ENCODE results near the gene EFHB.

Gene EFHB

GRCh38 chr3:19947549-19948225, 13.7 kb upstream of the EFHB start:
- Histone ChIP-seq H3K23ac (ENCODE audit: low read length in 2 of 2) (peak overlapping the region in 1 of 2 experiments; percentile 75), H3K4me3 (ENCODE audit: insufficient read depth in 1 of 2, low read depth in 1 of 2, low read length in 2 of 2) (peak overlapping the region; percentile 91 to 100), H3K14ac (ENCODE audit: low read length in 2 of 2) (peak overlapping the region; percentile 9 to 96), H3K4me2 (ENCODE audit: low read length, poor library complexity, severe bottlenecking) (peak overlapping the region; percentile 45), H2BK15ac (ENCODE audit: low read depth, poor library complexity, severe bottlenecking) (peak overlapping the region; percentile 70), H2BK5ac (ENCODE audit: low read depth, low read length, poor library complexity, severe bottlenecking) (peak overlapping the region; percentile 90), H3K36me3 (ENCODE audit: control insufficient read depth in 1 of 2, insufficient read depth in 2 of 2, low read depth in 1 of 2, low read length in 2 of 2) (peaks cover 3 to 22% of the 10 kb centered on the region in 2 experiments), H3K9ac (ENCODE audit: low read length) (peak overlapping the region; percentile 97), H4K91ac (ENCODE audit: low read length) (peak overlapping the region; percentile 97), H3K9me3 (ENCODE audit: control insufficient read depth, low read length) (no peaks in the 10 kb centered on the region), H2BK12ac (ENCODE audit: low read length in 2 of 2) (peak overlapping the region in 1 of 2 experiments; percentile 79), H4K8ac (ENCODE audit: low read length) (peak overlapping the region; percentile 92), H3K27me3 (ENCODE audit: control insufficient read depth in 1 of 2, insufficient read depth in 1 of 2, low read length in 2 of 2) (no peaks in the 10 kb centered on the region), H3K27ac (ENCODE audit: low read length, poor library complexity, severe bottlenecking) (peak overlapping the region; percentile 97), H2AK5ac (ENCODE audit: low read length, severe bottlenecking) (peak overlapping the region; percentile 42), H3K18ac (ENCODE audit: low read depth in 1 of 2, low read length in 2 of 2) (peak overlapping the region; percentile 96 to 98), H2AFZ (ENCODE audit: low read depth, low read length) (peak overlapping the region; percentile 75), H3K79me1 (replicated peaks; ENCODE audit: low read length, poor library complexity, severe bottlenecking) (peaks cover 6% of the 10 kb centered on the region), H2BK120ac (ENCODE audit: low read depth, low read length) (peak overlapping the region; percentile 87), H3K4me1 (ENCODE audit: control insufficient read depth, insufficient read depth, low read depth, low read length) (peaks cover 3% of the 10 kb centered on the region), H3K4ac (ENCODE audit: low read depth in 1 of 2, low read length in 2 of 2) (peak overlapping the region; percentile 90 to 99)
- DNase-seq: peak; percentile 67
- 2% methylated on average over 29 of the region's 30 CpGs for WGBS

GRCh38 chr3:19946832-19947548, 13.0 kb upstream of the EFHB start, which contains the start of gene RAB5A:
RAB5A (plus strand) TSS chr3:19947097; CDS start chr3:19950899, 3,802 bp downstream.
- peak within 1 kb of the TSS; percentile 96 to 98 for H3K18ac ChIP-seq (ENCODE audit: low read depth in 1 of 2, low read length in 2 of 2)
- H2BK120ac ChIP-seq (ENCODE audit: low read depth, low read length): peak within 1 kb of the TSS; percentile 87
- H3K4me3 ChIP-seq (ENCODE audit: insufficient read depth in 1 of 2, low read depth in 1 of 2, low read length in 2 of 2): peak within 1 kb of the TSS; percentile 91 to 100
- peaks cover 3% of the 10 kb centered on the region for H3K4me1 ChIP-seq (ENCODE audit: control insufficient read depth, insufficient read depth, low read depth, low read length)
- H2BK12ac ChIP-seq (ENCODE audit: low read length in 2 of 2): peak within 1 kb of the TSS; percentile 32 to 79
- H3K27ac ChIP-seq (ENCODE audit: low read length, poor library complexity, severe bottlenecking): peak within 1 kb of the TSS; percentile 97
- peak within 1 kb of the TSS in 1 of 2 experiments; percentile 75 for H3K23ac ChIP-seq (ENCODE audit: low read length in 2 of 2)
- no peaks in the 10 kb centered on the region for H3K27me3 ChIP-seq (ENCODE audit: control insufficient read depth in 1 of 2, insufficient read depth in 1 of 2, low read length in 2 of 2)
- peak within 1 kb of the TSS; percentile 97 for H4K91ac ChIP-seq (ENCODE audit: low read length)
- H4K8ac ChIP-seq (ENCODE audit: low read length): peak within 1 kb of the TSS; percentile 92
- H2BK15ac ChIP-seq (ENCODE audit: low read depth, poor library complexity, severe bottlenecking): peak within 1 kb of the TSS; percentile 77
- peaks cover 6% of the 10 kb centered on the region for H3K79me1 ChIP-seq (replicated peaks; ENCODE audit: low read length, poor library complexity, severe bottlenecking)
- WGBS: under 1% methylated on average over 43 of the region's 73 CpGs
- peak within 1 kb of the TSS; percentile 95 for H2BK5ac ChIP-seq (ENCODE audit: low read depth, low read length, poor library complexity, severe bottlenecking)
- H2AFZ ChIP-seq (ENCODE audit: low read depth, low read length): peak within 1 kb of the TSS; percentile 86
- H3K4ac ChIP-seq (ENCODE audit: low read depth in 1 of 2, low read length in 2 of 2): peak within 1 kb of the TSS; percentile 98 to 99
- H3K4me2 ChIP-seq (ENCODE audit: low read length, poor library complexity, severe bottlenecking): peak within 1 kb of the TSS; percentile 81
- DNase-seq: peak; percentile 98
- H3K9ac ChIP-seq (ENCODE audit: low read length): peak within 1 kb of the TSS; percentile 97
- H3K9me3 ChIP-seq (ENCODE audit: control insufficient read depth, low read length): no peaks in the 10 kb centered on the region
- H2AK5ac ChIP-seq (ENCODE audit: low read length, severe bottlenecking): peak within 1 kb of the TSS; percentile 100
- peak within 1 kb of the TSS; percentile 9 to 96 for H3K14ac ChIP-seq (ENCODE audit: low read length in 2 of 2)
- H3K36me3 ChIP-seq (ENCODE audit: control insufficient read depth in 1 of 2, insufficient read depth in 2 of 2, low read depth in 1 of 2, low read length in 2 of 2): peaks cover 3 to 15% of the 10 kb centered on the region in 2 experiments

GRCh38 chr3:19945969-19946831, 12.2 kb upstream of the EFHB start:
- H3K23ac ChIP-seq (ENCODE audit: low read length in 2 of 2): no peak overlapping the region
- H3K9me3 ChIP-seq (ENCODE audit: control insufficient read depth, low read length): no peaks in the 10 kb centered on the region
- H4K91ac ChIP-seq (ENCODE audit: low read length): peak overlapping the region; percentile 7
- H3K9ac ChIP-seq (ENCODE audit: low read length): peak overlapping the region; percentile 97
- H3K4me3 ChIP-seq (ENCODE audit: insufficient read depth in 1 of 2, low read depth in 1 of 2, low read length in 2 of 2): peak overlapping the region; percentile 91 to 100
- H3K4ac ChIP-seq (ENCODE audit: low read depth in 1 of 2, low read length in 2 of 2): peak overlapping the region; percentile 49 to 98
- H2AFZ ChIP-seq (ENCODE audit: low read depth, low read length): peak overlapping the region; percentile 86
- H3K4me1 ChIP-seq (ENCODE audit: control insufficient read depth, insufficient read depth, low read depth, low read length): peaks cover 3% of the 10 kb centered on the region
- H3K27me3 ChIP-seq (ENCODE audit: control insufficient read depth in 1 of 2, insufficient read depth in 1 of 2, low read length in 2 of 2): no peaks in the 10 kb centered on the region
- H2BK5ac ChIP-seq (ENCODE audit: low read depth, low read length, poor library complexity, severe bottlenecking): peak overlapping the region; percentile 95
- peaks cover 6% of the 10 kb centered on the region for H3K79me1 ChIP-seq (replicated peaks; ENCODE audit: low read length, poor library complexity, severe bottlenecking)
- H3K18ac ChIP-seq (ENCODE audit: low read depth in 1 of 2, low read length in 2 of 2): peak overlapping the region; percentile 69 to 85
- H4K8ac ChIP-seq (ENCODE audit: low read length): peak overlapping the region; percentile 83
- peaks cover 0 to 7% of the 10 kb centered on the region in 2 experiments for H3K36me3 ChIP-seq (ENCODE audit: control insufficient read depth in 1 of 2, insufficient read depth in 2 of 2, low read depth in 1 of 2, low read length in 2 of 2)
- no peak for DNase-seq
- 54% methylated on average over 23 of the region's 26 CpGs for WGBS
- peak overlapping the region; percentile 87 for H3K27ac ChIP-seq (ENCODE audit: low read length, poor library complexity, severe bottlenecking)
- H2AK5ac ChIP-seq (ENCODE audit: low read length, severe bottlenecking): peak overlapping the region; percentile 100
- peak overlapping the region; percentile 69 for H2BK120ac ChIP-seq (ENCODE audit: low read depth, low read length)
- peak overlapping the region; percentile 77 for H2BK15ac ChIP-seq (ENCODE audit: low read depth, poor library complexity, severe bottlenecking)
- peak overlapping the region; percentile 81 for H3K4me2 ChIP-seq (ENCODE audit: low read length, poor library complexity, severe bottlenecking)
- peak overlapping the region in 1 of 2 experiments; percentile 32 for H2BK12ac ChIP-seq (ENCODE audit: low read length in 2 of 2)
- no peak overlapping the region for H3K14ac ChIP-seq (ENCODE audit: low read length in 2 of 2)

Measured in mesenchymal stem cell (in vitro differentiated cells and primary cell).